Colonic mucosa (tissue), 4 donors: ENCODE measurements around the gene TMEM132E. TPM values are rescaled to one million over a fixed set of nuclear protein-coding genes. Genes with fewer than 3 reads are reported as not detected.

Experiments
- DNase-seq: peaks from one replicate; pipeline ENCODE4 v3.0.0-alpha.2; 2020
- H3K27ac ChIP-seq: fragments of 200-600 bp; one replicate; pipeline ENCODE4 v1.8.0; 2021
- H3K27me3 ChIP-seq: fragments of 200-600 bp; one replicate; pipeline ENCODE4 v1.8.0; 2021
- H3K36me3 ChIP-seq: fragments of 200-600 bp; one replicate; pipeline ENCODE4 v1.8.0; 2021
- H3K4me1 ChIP-seq: fragments of 200-600 bp; one replicate; pipeline ENCODE4 v1.8.0; 2021; ENCODE audit warnings: mild to moderate bottlenecking
- H3K4me3 ChIP-seq: fragments of 200-600 bp; one replicate; pipeline ENCODE4 v1.8.0; 2021
- H3K9ac ChIP-seq, 2 donors: one replicate each; pipeline ENCODE4 v1.7.0; 2013; ENCODE audit warnings: control low read depth in 2 of 2, low read depth in 2 of 2, low read length in 2 of 2
- H3K9me3 ChIP-seq: fragments of 200-600 bp; one replicate; pipeline ENCODE4 v1.8.0; 2021
- CTCF ChIP-seq: fragments of 200-600 bp; IDR thresholded peaks from one replicate; pipeline ENCODE4 v1.8.0; 2022; ENCODE audit warnings: antibody characterized with exemption, mild to moderate bottlenecking
- intact Hi-C: fragments of 100-400 bp; cut with DNase I; formaldehyde crosslinking; loops from one replicate; pipeline ENCODE4 v1.14.1; 2022
- total RNA-seq, 2 donors: library from RNA; stranded (reverse); fragmentation: NEBNext Ultra II Directional in 1 of 2; extraction: Animal tissue kit (Norgen Biotek cat#: 25700) in 1 of 2; gene quantifications; one replicate each; pipeline ENCODE4 v1.2.1, GENCODE V29; 2021
- donor health status: healthy.
- donor health status: DM: no; HTN: no; CAD: no.
- donor health status: DM: no; HTN: no; CAD: no.

The TMEM132E gene
- total RNA-seq, 2 donors from 2014 or later, result 0.10 to 0.11 TPM

- H3K4me3 ChIP-seq, result no peak overlapping the region
- H3K36me3 ChIP-seq, result no peaks in the 10 kb centered on the region
- DNase-seq, result no peak
- no peak overlapping the region for H3K9ac ChIP-seq
- H3K9me3 ChIP-seq, result no peaks in the 10 kb centered on the region
- intact Hi-C loops, result no loop called here
- TF ChIP-seq CTCF, result no peak
- no peaks in the 10 kb centered on the region for H3K4me1 ChIP-seq
- no peak overlapping the region for H3K27ac ChIP-seq
- H3K27me3 ChIP-seq, result no peaks in the 10 kb centered on the region
Observed at GRCh38 chr17:34613064-34614019, 34.0 kb downstream of the TMEM132E start.

GRCh38 chr17:34614698-34615097 lies 35.3 kb downstream of the TMEM132E start:
- Histone ChIP-seq H3K9ac (no peak overlapping the region), H3K4me3 (no peak overlapping the region), H3K4me1 (no peaks in the 10 kb centered on the region), H3K27me3 (no peaks in the 10 kb centered on the region), H3K9me3 (no peaks in the 10 kb centered on the region), H3K27ac (no peak overlapping the region), H3K36me3 (no peaks in the 10 kb centered on the region)
- intact Hi-C loops, result no loop called here
- DNase-seq, result no peak
- no peak for TF ChIP-seq CTCF

- H3K4me3 ChIP-seq, result no peak overlapping the region
- no peaks in the 10 kb centered on the region for H3K27me3 ChIP-seq
- intact Hi-C loops, result no loop called here
- H3K36me3 ChIP-seq, result no peaks in the 10 kb centered on the region
- DNase-seq, result no peak
- no peak overlapping the region for H3K27ac ChIP-seq
- H3K9ac ChIP-seq, result no peak overlapping the region
- no peaks in the 10 kb centered on the region for H3K4me1 ChIP-seq
- no peak for TF ChIP-seq CTCF
- no peaks in the 10 kb centered on the region for H3K9me3 ChIP-seq
Observed at GRCh38 chr17:34615326-34615725, 35.9 kb downstream of the TMEM132E start.

- intact Hi-C loops, result no loop called here
- no peak for DNase-seq
- Histone ChIP-seq H3K4me1 (no peaks in the 10 kb centered on the region), H3K9ac (no peak overlapping the region), H3K36me3 (no peaks in the 10 kb centered on the region), H3K4me3 (no peak overlapping the region), H3K9me3 (no peaks in the 10 kb centered on the region), H3K27ac (no peak overlapping the region), H3K27me3 (no peaks in the 10 kb centered on the region)
- TF ChIP-seq CTCF, result no peak
Observed at GRCh38 chr17:34616148-34616547, 36.8 kb downstream of the TMEM132E start.

DNA sequence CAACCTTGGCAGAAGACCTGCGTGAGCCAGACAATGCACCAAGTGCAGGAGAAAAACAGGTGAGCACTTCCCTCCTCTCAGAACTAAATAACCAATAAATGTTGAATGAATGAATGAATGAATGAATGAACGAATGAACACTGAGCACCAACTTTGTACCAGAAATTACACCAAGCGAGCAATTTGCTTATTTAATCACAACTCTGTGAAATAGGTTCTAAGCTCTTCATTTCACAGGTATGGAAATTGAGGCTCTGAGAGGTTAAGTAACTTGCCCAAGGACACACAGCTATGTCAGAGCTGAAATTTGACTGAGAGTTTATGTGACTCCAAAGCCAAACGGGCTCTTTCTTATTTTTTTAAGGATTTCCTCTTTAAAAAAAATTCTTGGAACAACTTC lies 38.0 kb downstream of the TMEM132E start:
- intact Hi-C loops, result no loop called here
- H3K27me3 ChIP-seq, result no peaks in the 10 kb centered on the region

More for the DNA sequence above, 38.0 kb downstream of the TMEM132E start:
- no peaks in the 10 kb centered on the region for H3K4me1 ChIP-seq
- H3K9ac ChIP-seq, result no peak overlapping the region
- no peak overlapping the region for H3K27ac ChIP-seq
- H3K4me3 ChIP-seq, result no peak overlapping the region
- H3K9me3 ChIP-seq, result no peaks in the 10 kb centered on the region
- no peaks in the 10 kb centered on the region for H3K36me3 ChIP-seq
- TF ChIP-seq CTCF, result no peak
- DNase-seq, result no peak
